OCI-LY1 (cell line): ENCODE results near the gene NAT14.

ENCODE experiments used
- EZH2 ChIP-seq: fragments of 200-600 bp; sonication (generic), shearing (Covaris generic); IDR thresholded peaks from 2 replicates; pipeline ENCODE4 v1.8.0; 2017; ENCODE audit warnings: borderline replicate concordance, mixed run types, mild to moderate bottlenecking, antibody characterized with exemption, low read length, moderate library complexity, mixed read lengths
- TF ChIP-seq, protein P1 (sequence below): fragments of 200-600 bp; sonication (generic), shearing (Covaris generic); IDR thresholded peaks from 2 replicates; pipeline ENCODE4 v1.5.1; 2017; ENCODE audit warnings: mild to moderate bottlenecking, antibody characterized with exemption, low read length, moderate library complexity, mixed read lengths

DNA sequence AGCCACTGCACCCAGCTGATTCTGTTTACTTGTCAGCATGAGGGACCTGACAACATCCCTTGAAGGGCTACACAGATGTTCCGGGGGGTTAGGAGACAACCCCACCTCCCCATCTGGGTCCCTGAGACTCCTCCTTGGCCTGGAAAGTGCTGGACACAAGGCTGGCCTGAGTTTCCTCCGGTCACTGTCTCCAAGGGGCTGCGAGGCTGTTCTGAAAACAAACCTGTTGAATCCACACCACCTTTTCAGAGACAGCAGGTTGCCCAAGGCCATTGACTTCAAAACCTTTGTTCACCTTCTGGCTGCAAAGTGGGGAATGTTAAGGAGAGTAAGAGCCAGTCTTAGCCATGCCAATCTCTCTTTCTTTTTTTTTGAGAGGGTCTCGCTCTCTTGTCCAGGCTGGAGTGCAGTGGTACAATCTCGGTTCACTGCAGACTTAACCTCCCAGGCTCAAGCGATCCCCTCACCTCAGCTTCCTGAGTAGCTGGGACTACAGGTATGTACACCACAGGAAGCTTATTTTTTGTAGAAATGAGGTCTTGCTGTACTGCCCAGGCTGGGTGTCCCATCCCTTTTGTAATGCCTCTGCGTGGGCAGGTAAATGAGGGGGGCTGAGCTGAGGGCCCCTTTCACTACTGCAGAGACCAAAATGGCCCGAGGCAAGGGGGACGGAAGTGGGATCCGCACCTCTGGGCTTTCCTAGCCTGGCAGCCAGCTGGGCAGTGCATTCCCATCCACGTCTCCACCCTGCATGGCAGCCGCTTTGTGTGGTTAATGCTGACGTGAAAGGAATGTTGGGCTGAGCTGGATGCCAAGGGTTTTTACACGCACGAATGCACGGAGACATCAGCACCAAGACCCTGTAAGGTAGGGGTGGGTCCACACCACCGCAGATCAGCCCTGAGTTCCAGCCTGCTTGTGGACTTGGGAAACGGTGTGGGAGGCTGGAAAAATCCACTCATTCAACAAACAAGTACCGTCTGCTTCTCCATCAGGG lies 10.4 kb upstream of the NAT14 start:
- TF ChIP-seq, protein P1, sequence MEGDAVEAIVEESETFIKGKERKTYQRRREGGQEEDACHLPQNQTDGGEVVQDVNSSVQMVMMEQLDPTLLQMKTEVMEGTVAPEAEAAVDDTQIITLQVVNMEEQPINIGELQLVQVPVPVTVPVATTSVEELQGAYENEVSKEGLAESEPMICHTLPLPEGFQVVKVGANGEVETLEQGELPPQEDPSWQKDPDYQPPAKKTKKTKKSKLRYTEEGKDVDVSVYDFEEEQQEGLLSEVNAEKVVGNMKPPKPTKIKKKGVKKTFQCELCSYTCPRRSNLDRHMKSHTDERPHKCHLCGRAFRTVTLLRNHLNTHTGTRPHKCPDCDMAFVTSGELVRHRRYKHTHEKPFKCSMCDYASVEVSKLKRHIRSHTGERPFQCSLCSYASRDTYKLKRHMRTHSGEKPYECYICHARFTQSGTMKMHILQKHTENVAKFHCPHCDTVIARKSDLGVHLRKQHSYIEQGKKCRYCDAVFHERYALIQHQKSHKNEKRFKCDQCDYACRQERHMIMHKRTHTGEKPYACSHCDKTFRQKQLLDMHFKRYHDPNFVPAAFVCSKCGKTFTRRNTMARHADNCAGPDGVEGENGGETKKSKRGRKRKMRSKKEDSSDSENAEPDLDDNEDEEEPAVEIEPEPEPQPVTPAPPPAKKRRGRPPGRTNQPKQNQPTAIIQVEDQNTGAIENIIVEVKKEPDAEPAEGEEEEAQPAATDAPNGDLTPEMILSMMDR = no peak
- no peak for TF ChIP-seq EZH2
